Glutamatergic neuron (in vitro differentiated cells): ENCODE measurements around the gene CCDC91. TPM values are rescaled to one million over a fixed set of nuclear protein-coding genes. Genes with fewer than 3 reads are reported as not detected.

Experiments used
- DNase-seq: peaks from one replicate; pipeline ENCODE4 v3.0.0; 2022
- H3K27ac Mint-ChIP-seq: one replicate; pipeline ENCODE4 v1.8.0; 2020; ENCODE audit warnings: mild to moderate bottlenecking, mixed read lengths, inconsistent platforms; ENCODE audit not compliant: unreplicated experiment
- H3K27me3 Mint-ChIP-seq: one replicate; pipeline ENCODE4 v1.8.0; 2020; ENCODE audit warnings: mild to moderate bottlenecking, moderate library complexity, mixed read lengths, inconsistent platforms; ENCODE audit not compliant: unreplicated experiment
- H3K36me3 Mint-ChIP-seq: one replicate; pipeline ENCODE4 v1.8.0; 2020; ENCODE audit warnings: mild to moderate bottlenecking, mixed read lengths, inconsistent platforms; ENCODE audit not compliant: unreplicated experiment
- H3K4me1 Mint-ChIP-seq: one replicate; pipeline ENCODE4 v1.8.0; 2020; ENCODE audit warnings: mild to moderate bottlenecking, low read depth, mixed read lengths, inconsistent platforms; ENCODE audit not compliant: unreplicated experiment
- H3K4me3 Mint-ChIP-seq: one replicate; pipeline ENCODE4 v1.8.0; 2020; ENCODE audit warnings: mild to moderate bottlenecking, mixed read lengths, inconsistent platforms; ENCODE audit not compliant: unreplicated experiment
- H3K9me3 Mint-ChIP-seq: one replicate; pipeline ENCODE4 v1.8.0; 2020; ENCODE audit warnings: mild to moderate bottlenecking, moderate library complexity, mixed read lengths, inconsistent platforms; ENCODE audit not compliant: unreplicated experiment
- CTCF ChIP-seq: fragments of 200-600 bp; sonication (generic); IDR thresholded peaks from one replicate; pipeline ENCODE4 v1.5.0; 2021; ENCODE audit not compliant: partially characterized antibody, unreplicated experiment
- total RNA-seq: library from RNA; stranded (reverse); fragmentation: NEBNext Ultra II Directional; extraction: Animal tissue kit (Norgen Biotek cat#: 25700); gene quantifications from one replicate; pipeline ENCODE4 v1.2.1, GENCODE V29; 2021; ENCODE audit not compliant: unreplicated experiment

CCDC91 gene
- total RNA-seq, 1 donor from 2014 or later = 37.3 TPM

GRCh38 chr12:28569698-28570411, 379.6 kb downstream of the CCDC91 start:
- H3K36me3 Mint-ChIP-seq = peaks cover 9% of the 10 kb centered on the region
- H3K4me3 Mint-ChIP-seq = no peak overlapping the region
- no peaks in the 10 kb centered on the region for H3K27me3 Mint-ChIP-seq
- no peaks in the 10 kb centered on the region for H3K4me1 Mint-ChIP-seq
- TF ChIP-seq CTCF = no peak
- H3K9me3 Mint-ChIP-seq = peaks cover 2% of the 10 kb centered on the region
- DNase-seq = no peak
- no peak overlapping the region for H3K27ac Mint-ChIP-seq

- H3K27me3 Mint-ChIP-seq = no peaks in the 10 kb centered on the region
- peaks cover 11% of the 10 kb centered on the region for H3K36me3 Mint-ChIP-seq
- DNase-seq = no peak
- H3K4me1 Mint-ChIP-seq = no peaks in the 10 kb centered on the region
- no peak overlapping the region for H3K4me3 Mint-ChIP-seq
- no peak overlapping the region for H3K27ac Mint-ChIP-seq
- TF ChIP-seq CTCF = no peak
- peaks cover 2% of the 10 kb centered on the region for H3K9me3 Mint-ChIP-seq
Observed at GRCh38 chr12:28570811-28571210, 380.6 kb downstream of the CCDC91 start.

- no peak for DNase-seq
- TF ChIP-seq CTCF = no peak
Observed at GRCh38 chr12:28574746-28575592, 384.7 kb downstream of the CCDC91 start.

GRCh38 chr12:28575593-28576205, 385.4 kb downstream of the CCDC91 start:
- no peak for DNase-seq
- Mint-ChIP-seq H3K4me1 (no peaks in the 10 kb centered on the region), H3K36me3 (peaks cover 7% of the 10 kb centered on the region), H3K27me3 (peaks cover 2% of the 10 kb centered on the region), H3K27ac (no peak overlapping the region), H3K4me3 (no peak overlapping the region), H3K9me3 (peaks cover 2% of the 10 kb centered on the region)
- TF ChIP-seq CTCF = no peak

More at GRCh38 chr12:28574746-28575592, 384.7 kb downstream of the CCDC91 start:
- no peak overlapping the region for H3K4me3 Mint-ChIP-seq
- peaks cover 2% of the 10 kb centered on the region for H3K27me3 Mint-ChIP-seq
- no peaks in the 10 kb centered on the region for H3K9me3 Mint-ChIP-seq
- no peaks in the 10 kb centered on the region for H3K4me1 Mint-ChIP-seq
- H3K36me3 Mint-ChIP-seq = peaks cover 7% of the 10 kb centered on the region
- no peak overlapping the region for H3K27ac Mint-ChIP-seq

GRCh38 chr12:28578361-28578760, 388.1 kb downstream of the CCDC91 start:
- Mint-ChIP-seq H3K4me3 (no peak overlapping the region), H3K27ac (no peak overlapping the region), H3K9me3 (peaks cover 2% of the 10 kb centered on the region), H3K36me3 (peaks cover 7% of the 10 kb centered on the region), H3K4me1 (no peaks in the 10 kb centered on the region), H3K27me3 (peaks cover 2% of the 10 kb centered on the region)
- no peak for TF ChIP-seq CTCF
- DNase-seq = no peak
